Parathyroid adenoma (tissue), 2 donors: ENCODE results near the gene PER2.

Experiments
- H2AFZ ChIP-seq: fragments of 300-600 bp; sonication (generic); one replicate; pipeline ENCODE4 v1.7.0; 2017; ENCODE audit warnings: antibody characterized with exemption, mild to moderate bottlenecking
- H3K27ac ChIP-seq: fragments of 300-600 bp; sonication (generic); one replicate; pipeline ENCODE4 v1.7.0; 2017
- H3K27me3 ChIP-seq: fragments of 300-600 bp; sonication (generic); one replicate; pipeline ENCODE4 v1.7.0; 2017; ENCODE audit warnings: low read length; ENCODE audit not compliant: control insufficient read depth, insufficient read depth
- H3K36me3 ChIP-seq: fragments of 300-600 bp; sonication (generic); one replicate; pipeline ENCODE4 v1.7.0; 2017; ENCODE audit warnings: low read length; ENCODE audit not compliant: control insufficient read depth, insufficient read depth
- H3K4me1 ChIP-seq: fragments of 300-600 bp; sonication (generic); one replicate; pipeline ENCODE4 v1.7.0; 2017; ENCODE audit warnings: control low read depth
- H3K4me2 ChIP-seq: fragments of 300-600 bp; sonication (generic); one replicate; pipeline ENCODE4 v1.7.0; 2017; ENCODE audit warnings: low read length
- H3K4me3 ChIP-seq: fragments of 300-600 bp; sonication (generic); one replicate; pipeline ENCODE4 v1.7.0; 2017; ENCODE audit warnings: low read depth, low read length
- H3K79me2 ChIP-seq: fragments of 300-600 bp; sonication (generic); one replicate; pipeline ENCODE4 v1.7.0; 2017; ENCODE audit warnings: control low read depth
- H3K9ac ChIP-seq: fragments of 300-600 bp; sonication (generic); one replicate; pipeline ENCODE4 v1.7.0; 2017; ENCODE audit warnings: mild to moderate bottlenecking
- H3K9me3 ChIP-seq: fragments of 300-600 bp; sonication (generic); one replicate; pipeline ENCODE4 v1.7.0; 2017; ENCODE audit warnings: low read length; ENCODE audit not compliant: control insufficient read depth
- CTCF ChIP-seq: fragments of 300-600 bp; sonication (generic); IDR thresholded peaks from one replicate; pipeline ENCODE4 v1.7.0; 2017; ENCODE audit warnings: antibody characterized with exemption, mild to moderate bottlenecking
- donor health status: primary hyperparathyroidism.

Gene PER2

GRCh38 chr2:238296638-238297457 lies 8.4 kb upstream of the PER2 start:
- no peaks in the 10 kb centered on the region for H3K9me3 ChIP-seq
- no peak for TF ChIP-seq CTCF
- no peaks in the 10 kb centered on the region for H3K27me3 ChIP-seq
- peaks cover 16% of the 10 kb centered on the region for H3K4me1 ChIP-seq
- no peak overlapping the region for H3K27ac ChIP-seq
- H3K9ac ChIP-seq: no peak overlapping the region
- no peaks in the 10 kb centered on the region for H3K36me3 ChIP-seq
- H3K4me2 ChIP-seq: no peak overlapping the region
- H2AFZ ChIP-seq: no peak overlapping the region
- no peak overlapping the region for H3K4me3 ChIP-seq
- no peaks in the 10 kb centered on the region for H3K79me2 ChIP-seq

- Histone ChIP-seq H3K27ac (no peak overlapping the region), H3K9ac (no peak overlapping the region), H3K36me3 (no peaks in the 10 kb centered on the region)
Measured at GRCh38 chr2:238295144-238296112, 7.0 kb upstream of the PER2 start.

GRCh38 chr2:238294393-238295143 lies 6.2 kb upstream of the PER2 start:
- Histone ChIP-seq H3K4me1 (peaks cover 13% of the 10 kb centered on the region), H3K27me3 (no peaks in the 10 kb centered on the region), H3K4me3 (no peak overlapping the region), H2AFZ (peak overlapping the region; percentile 39), H3K9ac (no peak overlapping the region), H3K36me3 (no peaks in the 10 kb centered on the region), H3K4me2 (no peak overlapping the region), H3K9me3 (no peaks in the 10 kb centered on the region), H3K79me2 (no peaks in the 10 kb centered on the region), H3K27ac (peak overlapping the region; percentile 37)
- no peak for TF ChIP-seq CTCF

More at GRCh38 chr2:238295144-238296112, 7.0 kb upstream of the PER2 start:
- Histone ChIP-seq H3K4me3 (no peak overlapping the region), H3K4me1 (peaks cover 16% of the 10 kb centered on the region), H3K4me2 (no peak overlapping the region), H3K27me3 (no peaks in the 10 kb centered on the region), H2AFZ (no peak overlapping the region), H3K79me2 (no peaks in the 10 kb centered on the region), H3K9me3 (no peaks in the 10 kb centered on the region)
- TF ChIP-seq CTCF: no peak

GRCh38 chr2:238294046-238294392 lies 5.6 kb upstream of the PER2 start:
- no peak overlapping the region for H3K4me2 ChIP-seq
- no peaks in the 10 kb centered on the region for H3K27me3 ChIP-seq
- no peaks in the 10 kb centered on the region for H3K79me2 ChIP-seq
- peak overlapping the region; percentile 37 for H3K27ac ChIP-seq
- TF ChIP-seq CTCF: no peak
- no peaks in the 10 kb centered on the region for H3K36me3 ChIP-seq
- H3K4me3 ChIP-seq: no peak overlapping the region
- H3K9me3 ChIP-seq: no peaks in the 10 kb centered on the region
- H3K9ac ChIP-seq: no peak overlapping the region
- H3K4me1 ChIP-seq: peaks cover 13% of the 10 kb centered on the region
- peak overlapping the region; percentile 39 for H2AFZ ChIP-seq
